Adrenal gland (tissue), 12 donors: ENCODE results near the gene SERP2. TPM values are rescaled to one million over a fixed set of nuclear protein-coding genes. Genes with fewer than 3 reads are reported as not detected.
A peak's percentile ranks its signal among the peaks of the same experiment; 100 is the strongest.

Source experiments
- DNase-seq, 7 donors: peaks; one replicate each; pipeline ENCODE4 v3.0.0-alpha.2; 2019 to 2020
- H3K27ac ChIP-seq, 5 donors: fragments of 200-600 bp; sonication (generic) in 4 of 5; 1 replicate in 3 of 5; 2 replicates in 2 of 5; pipeline versions ENCODE4 v1.5.1 to v1.8.0; 2016 to 2020; ENCODE audit warnings: mild to moderate bottlenecking in 1 of 5
- H3K27me3 ChIP-seq: fragments of 200-600 bp; 2 replicates; pipeline ENCODE4 v1.8.0; 2021
- H3K36me3 ChIP-seq, 2 donors: fragments of 200-600 bp; replicated peaks in 1 of 2; 1 replicate in 1 of 2; 2 replicates in 1 of 2; pipeline versions ENCODE4 v1.5.1 to v1.8.0; 2018 to 2022
- H3K4me1 ChIP-seq, 2 donors: fragments of 200-600 bp; replicated peaks in 1 of 2; 1 replicate in 1 of 2; 2 replicates in 1 of 2; pipeline versions ENCODE4 v1.5.1 to v1.8.0; 2018 to 2021
- H3K4me3 ChIP-seq, 4 donors: fragments of 200-600 bp; sonication (generic) in 3 of 4; one replicate each; pipeline ENCODE4 v1.5.1; 2016 to 2018
- H3K9me3 ChIP-seq, 3 donors: fragments of 200-600 bp; sonication (generic) in 1 of 3; replicated peaks in 1 of 3; 1 replicate in 2 of 3; 2 replicates in 1 of 3; pipeline versions ENCODE4 v1.5.1 to v1.8.0; 2016 to 2021
- POLR2A ChIP-seq, 2 donors: fragments of 450-650 bp; IDR thresholded peaks; one replicate each; pipeline ENCODE4 v1.6.1; 2017; ENCODE audit warnings: antibody characterized with exemption in 2 of 2, mild to moderate bottlenecking in 2 of 2, moderate library complexity in 1 of 2
- WGBS, 4 donors: extraction: QIAGEN DNeasy Blood & Tissue Kit in 2 of 4; methylation state at CpG; one replicate each; pipeline versions ENCODE4 v1.1.5 to v1.1.7; 2013 to 2017; 5-methylcytosine and 5-hydroxymethylcytosine counted together
- intact Hi-C, 2 donors: fragments of 100-400 bp; cut with DNase I; formaldehyde crosslinking; loops; one replicate each; pipeline versions ENCODE4 v1.14.1 to v1.15.0; 2022 to 2023
- polyA plus RNA-seq, 3 donors: library from polyadenylated mRNA; stranded (reverse); fragments of 200-250 nt in 2 of 3; fragments of 350-450 nt in 1 of 3; fragmentation: Illumina TruSeq in 1 of 3; extraction: RNeasy Lipid Tissue Mini Kit (QIAGEN cat#74804) in 1 of 3; gene quantifications; one replicate each; pipeline ENCODE4 v1.2.3, GENCODE V29; 2013 to 2014
- total RNA-seq, 9 donors: library from RNA; depleted of rRNA in 4 of 9; stranded (reverse); fragments of >200 nt in 4 of 9; fragments of 120-200 nt in 1 of 9; fragmentation: NEBNext Ultra II Directional in 1 of 9; extraction: Animal tissue kit (Norgen Biotek cat#: 25700) in 1 of 9; gene quantifications; one replicate each; pipeline versions ENCODE4 v1.1.0 to v1.2.4, GENCODE V29; 2013 to 2023
- TF ChIP-seq, protein P1 (sequence below), 6 experiments: fragments of 450-650 bp in 4 of 6; fragments of 200-600 bp in 2 of 6; sonication (generic) in 1 of 6; IDR thresholded peaks; 1 replicate in 5 of 6; 2 replicates in 1 of 6; pipeline versions ENCODE4 v1.5.1 to v1.8.0; 2016 to 2021; ENCODE audit warnings: antibody characterized with exemption in 6 of 6, mild to moderate bottlenecking in 2 of 6, moderate library complexity in 1 of 6
- donor health status: healthy with polysubstance abuse.
- donor health status: Bipolar disorder and iron deficiency.
- donor health status: DM: yes; HTN: yes; CAD: no.
- donor health status: DM: no; HTN: no; CAD: no.
- donor health status: DM: no; HTN: no; CAD: no.
- donor health status: DM: yes; HTN: yes; CAD: no.

The SERP2 gene
- total and polyA plus RNA-seq, 12 donors, result 2.6 to 11.3 (median 4.5) TPM

DNA sequence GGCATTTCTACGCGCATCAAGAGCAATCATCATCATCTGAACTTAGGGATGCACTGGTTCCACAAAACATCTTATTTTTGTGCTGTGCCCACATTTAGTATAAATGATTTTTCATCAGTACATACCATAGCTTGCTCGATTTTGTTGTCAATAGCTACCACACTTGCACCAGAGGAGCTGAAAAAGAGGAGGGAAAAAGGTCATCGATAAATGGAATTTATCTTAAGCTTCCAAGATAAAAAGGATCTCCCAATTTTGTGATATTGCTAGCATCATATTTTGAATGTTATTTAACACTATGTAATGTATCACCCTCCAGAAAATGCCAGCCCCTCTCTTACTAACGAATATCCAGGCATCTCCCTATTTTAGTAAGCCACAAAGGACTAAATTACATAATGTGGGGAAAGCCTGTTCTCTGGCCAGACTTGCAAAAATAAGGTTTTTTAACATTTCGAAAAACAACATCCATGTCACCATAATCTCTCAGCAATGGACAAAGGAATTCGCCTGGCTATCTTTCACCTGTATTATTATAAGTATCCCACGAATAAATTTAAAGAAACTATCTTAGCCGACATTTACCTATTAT is 62.4 kb downstream of the SERP2 start:
- H3K27me3 ChIP-seq, result no peaks in the 10 kb centered on the region
- H3K36me3 ChIP-seq, result peaks cover 0 to 19% of the 10 kb centered on the region in 2 donors
- intact Hi-C loops, result loop anchor here (5.0 to 10.0 kb wide), 5 partner anchors 191 to 389 kb away; no protein-coding TSS in a partner anchor
- TF ChIP-seq POLR2A (IDR thresholded peaks at IDR 0.05), result no peak
- TF ChIP-seq, protein P1, sequence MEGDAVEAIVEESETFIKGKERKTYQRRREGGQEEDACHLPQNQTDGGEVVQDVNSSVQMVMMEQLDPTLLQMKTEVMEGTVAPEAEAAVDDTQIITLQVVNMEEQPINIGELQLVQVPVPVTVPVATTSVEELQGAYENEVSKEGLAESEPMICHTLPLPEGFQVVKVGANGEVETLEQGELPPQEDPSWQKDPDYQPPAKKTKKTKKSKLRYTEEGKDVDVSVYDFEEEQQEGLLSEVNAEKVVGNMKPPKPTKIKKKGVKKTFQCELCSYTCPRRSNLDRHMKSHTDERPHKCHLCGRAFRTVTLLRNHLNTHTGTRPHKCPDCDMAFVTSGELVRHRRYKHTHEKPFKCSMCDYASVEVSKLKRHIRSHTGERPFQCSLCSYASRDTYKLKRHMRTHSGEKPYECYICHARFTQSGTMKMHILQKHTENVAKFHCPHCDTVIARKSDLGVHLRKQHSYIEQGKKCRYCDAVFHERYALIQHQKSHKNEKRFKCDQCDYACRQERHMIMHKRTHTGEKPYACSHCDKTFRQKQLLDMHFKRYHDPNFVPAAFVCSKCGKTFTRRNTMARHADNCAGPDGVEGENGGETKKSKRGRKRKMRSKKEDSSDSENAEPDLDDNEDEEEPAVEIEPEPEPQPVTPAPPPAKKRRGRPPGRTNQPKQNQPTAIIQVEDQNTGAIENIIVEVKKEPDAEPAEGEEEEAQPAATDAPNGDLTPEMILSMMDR (IDR thresholded peaks at IDR 0.05), result no peak
- H3K4me3 ChIP-seq, result peak overlapping the region; percentile 18 to 85 (median 70)
- no peaks in the 10 kb centered on the region for H3K9me3 ChIP-seq
- peaks cover 4 to 37% of the 10 kb centered on the region in 2 donors for H3K4me1 ChIP-seq
- DNase-seq, result no peak
- WGBS, 4 donors, result 0 to 3% (median 1%) methylated on average over 9 of the region's 9 CpGs
- H3K27ac ChIP-seq, result peak overlapping the region; percentile 72 to 96 (median 88)

DNA sequence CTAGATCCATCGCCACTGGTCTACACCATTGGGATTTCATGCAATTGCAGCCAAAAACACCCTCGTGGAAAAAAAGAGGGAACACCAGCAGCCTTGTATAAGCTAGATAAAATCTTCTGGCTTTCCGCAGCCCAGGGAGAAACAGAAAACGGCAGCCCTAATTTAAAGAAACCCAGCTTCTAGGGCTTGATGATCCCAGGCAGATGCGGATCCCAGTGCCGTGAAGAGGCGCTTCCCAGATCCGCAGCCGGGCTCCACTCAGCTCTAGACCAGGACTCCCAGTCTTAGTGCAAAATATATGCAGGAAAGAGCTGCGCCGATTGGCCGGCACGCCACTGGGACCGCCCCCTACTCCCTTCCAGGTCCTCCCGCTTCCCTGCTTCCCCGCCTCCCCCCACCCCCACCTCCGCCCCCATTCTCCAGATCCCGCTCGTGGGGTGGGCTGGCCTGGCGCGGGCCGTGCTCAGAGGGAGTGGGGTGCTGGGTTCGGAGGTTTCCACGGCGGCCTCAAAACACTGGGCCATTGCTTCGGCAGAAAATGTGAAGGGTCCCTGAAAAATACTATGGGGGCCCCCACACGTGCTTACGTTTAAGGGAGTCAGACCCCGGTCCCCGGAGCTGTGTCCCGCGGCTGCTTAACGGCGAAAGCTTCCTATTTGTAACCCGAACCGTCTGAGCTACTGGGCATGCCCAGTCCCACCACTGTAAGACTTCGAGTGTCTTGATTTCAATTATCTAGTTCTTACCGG is 63.1 kb downstream of the SERP2 start:
- Histone ChIP-seq H3K27ac (peak overlapping the region; percentile 65 to 96 (median 88)), H3K9me3 (no peaks in the 10 kb centered on the region), H3K4me1 (peaks cover 4 to 37% of the 10 kb centered on the region in 2 donors), H3K4me3 (peak overlapping the region in 3 of 4 donors; percentile 66 to 85 (median 75)), H3K36me3 (peaks cover 0 to 19% of the 10 kb centered on the region in 2 donors), H3K27me3 (no peaks in the 10 kb centered on the region)
- intact Hi-C loops, result loop anchor here (5.0 to 10.0 kb wide), 5 partner anchors 192 to 389 kb away; no protein-coding TSS in a partner anchor
- TF ChIP-seq, protein P1 (IDR thresholded peaks at IDR 0.05), result no peak
- TF ChIP-seq POLR2A (IDR thresholded peaks at IDR 0.05), result peak; percentile 98 to 100
- WGBS, 4 donors, result 0% methylated on average over 22 to 38 of the region's 38 CpGs
- DNase-seq, result peak; percentile 94 to 98 (median 96)

DNA sequence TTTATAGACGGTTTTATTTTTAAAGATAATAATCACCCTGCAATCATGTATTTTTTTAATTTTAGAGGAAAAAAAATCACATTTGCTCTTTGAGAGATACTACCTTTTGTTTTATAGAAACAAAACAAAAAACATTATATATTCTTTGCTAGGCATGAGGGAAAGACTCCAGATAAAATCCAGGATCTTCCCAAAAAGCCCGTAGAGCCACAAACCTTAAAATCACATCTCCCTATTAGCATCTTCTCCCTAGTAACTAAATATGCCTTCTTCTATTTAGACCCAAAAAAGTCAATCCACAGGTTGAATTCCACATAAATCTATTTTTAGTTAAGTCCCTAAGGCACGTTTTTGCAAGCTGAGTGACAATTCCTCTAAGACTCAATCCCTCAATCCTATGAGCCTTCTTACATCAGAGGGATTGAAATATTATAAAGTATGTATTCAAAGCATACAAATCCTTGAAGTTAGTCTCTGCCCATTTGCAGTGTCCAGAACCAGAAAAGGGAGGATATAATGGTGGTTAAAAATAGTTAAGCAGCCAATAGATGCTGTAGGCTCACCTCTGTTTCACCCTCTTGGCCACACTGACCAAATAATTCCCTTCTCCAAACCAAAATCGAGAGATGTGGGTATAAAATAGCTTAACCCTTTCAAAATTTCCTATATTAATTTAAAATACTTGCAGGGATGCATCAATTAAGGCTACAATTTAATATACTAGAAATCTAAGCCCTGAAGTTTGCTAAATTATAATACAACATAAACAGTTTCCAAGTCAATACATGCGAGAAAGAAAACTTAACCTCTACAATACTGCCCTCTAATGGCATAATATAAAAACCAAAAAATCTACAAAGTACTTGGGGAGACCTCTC is 64.0 kb downstream of the SERP2 start:
- TF ChIP-seq POLR2A (IDR thresholded peaks at IDR 0.05), result no peak
- TF ChIP-seq, protein P1 (IDR thresholded peaks at IDR 0.05), result peak; percentile 32 to 77 (median 58)
- H3K36me3 ChIP-seq, result peaks cover 0 to 19% of the 10 kb centered on the region in 2 donors
- 1 to 3% (median 2%) methylated on average over 5 of the region's 5 CpGs for WGBS, 4 donors
- peaks cover 4 to 33% of the 10 kb centered on the region in 2 donors for H3K4me1 ChIP-seq
- peak overlapping the region in 4 of 5 donors; percentile 71 to 96 (median 92) for H3K27ac ChIP-seq
- H3K4me3 ChIP-seq, result peak overlapping the region in 2 of 4 donors; percentile 66 to 75
- no peak for DNase-seq
- intact Hi-C loops, result loop anchor here (5.0 to 10.0 kb wide), 5 partner anchors 193 to 390 kb away; no protein-coding TSS in a partner anchor
- H3K27me3 ChIP-seq, result no peaks in the 10 kb centered on the region
- H3K9me3 ChIP-seq, result no peaks in the 10 kb centered on the region
